Epithelial cell of esophagus (primary cell): Measurements from ENCODE around the gene CCDC43.
A peak's percentile ranks its signal among the peaks of the same experiment; 100 is the strongest.
"Not testable (repeated sequence)": the region's sequence is repeated elsewhere in the genome, so short reads cannot be mapped to it uniquely, and the experiment has no call there.

Experiments used
- DNase-seq: peaks from one replicate; pipeline ENCODE4 v3.0.0; 2010; ENCODE audit warnings: low read depth
- H3K4me3 ChIP-seq: 2 replicates; pipeline ENCODE4 v1.5.1; 2011; ENCODE audit warnings: mild to moderate bottlenecking, low read length, control low read depth
- TF ChIP-seq, protein P1 (sequence below): IDR thresholded peaks from 2 replicates; pipeline ENCODE4 v1.5.1; 2011; ENCODE audit warnings: low read depth, mild to moderate bottlenecking, low read length, control low read depth, inconsistent platforms; ENCODE audit not compliant: insufficient read depth; ENCODE audit errors: missing control alignments

CCDC43 gene

DNA sequence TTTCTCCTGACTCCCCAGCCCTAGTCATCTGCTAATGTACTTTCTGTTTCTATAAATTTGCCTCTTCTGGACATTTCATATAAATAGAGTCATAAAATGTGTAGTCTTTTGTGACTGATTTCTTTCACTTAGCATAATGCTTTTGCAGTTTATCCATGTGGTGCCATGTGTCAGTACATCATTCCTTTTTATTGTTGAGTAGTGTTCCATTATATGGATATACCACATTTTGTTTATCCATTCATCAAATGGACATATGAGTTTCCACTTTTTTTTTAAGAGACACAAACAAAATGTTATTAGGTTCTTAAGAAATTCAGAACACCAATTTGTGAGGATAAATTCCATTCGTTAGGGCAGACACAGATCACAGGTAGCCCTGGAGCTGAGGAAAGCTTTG is 29.9 kb upstream of the CCDC43 start:
- no peak overlapping the region for H3K4me3 ChIP-seq
- TF ChIP-seq, protein P1, sequence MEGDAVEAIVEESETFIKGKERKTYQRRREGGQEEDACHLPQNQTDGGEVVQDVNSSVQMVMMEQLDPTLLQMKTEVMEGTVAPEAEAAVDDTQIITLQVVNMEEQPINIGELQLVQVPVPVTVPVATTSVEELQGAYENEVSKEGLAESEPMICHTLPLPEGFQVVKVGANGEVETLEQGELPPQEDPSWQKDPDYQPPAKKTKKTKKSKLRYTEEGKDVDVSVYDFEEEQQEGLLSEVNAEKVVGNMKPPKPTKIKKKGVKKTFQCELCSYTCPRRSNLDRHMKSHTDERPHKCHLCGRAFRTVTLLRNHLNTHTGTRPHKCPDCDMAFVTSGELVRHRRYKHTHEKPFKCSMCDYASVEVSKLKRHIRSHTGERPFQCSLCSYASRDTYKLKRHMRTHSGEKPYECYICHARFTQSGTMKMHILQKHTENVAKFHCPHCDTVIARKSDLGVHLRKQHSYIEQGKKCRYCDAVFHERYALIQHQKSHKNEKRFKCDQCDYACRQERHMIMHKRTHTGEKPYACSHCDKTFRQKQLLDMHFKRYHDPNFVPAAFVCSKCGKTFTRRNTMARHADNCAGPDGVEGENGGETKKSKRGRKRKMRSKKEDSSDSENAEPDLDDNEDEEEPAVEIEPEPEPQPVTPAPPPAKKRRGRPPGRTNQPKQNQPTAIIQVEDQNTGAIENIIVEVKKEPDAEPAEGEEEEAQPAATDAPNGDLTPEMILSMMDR, result no peak
- no peak for DNase-seq

DNA sequence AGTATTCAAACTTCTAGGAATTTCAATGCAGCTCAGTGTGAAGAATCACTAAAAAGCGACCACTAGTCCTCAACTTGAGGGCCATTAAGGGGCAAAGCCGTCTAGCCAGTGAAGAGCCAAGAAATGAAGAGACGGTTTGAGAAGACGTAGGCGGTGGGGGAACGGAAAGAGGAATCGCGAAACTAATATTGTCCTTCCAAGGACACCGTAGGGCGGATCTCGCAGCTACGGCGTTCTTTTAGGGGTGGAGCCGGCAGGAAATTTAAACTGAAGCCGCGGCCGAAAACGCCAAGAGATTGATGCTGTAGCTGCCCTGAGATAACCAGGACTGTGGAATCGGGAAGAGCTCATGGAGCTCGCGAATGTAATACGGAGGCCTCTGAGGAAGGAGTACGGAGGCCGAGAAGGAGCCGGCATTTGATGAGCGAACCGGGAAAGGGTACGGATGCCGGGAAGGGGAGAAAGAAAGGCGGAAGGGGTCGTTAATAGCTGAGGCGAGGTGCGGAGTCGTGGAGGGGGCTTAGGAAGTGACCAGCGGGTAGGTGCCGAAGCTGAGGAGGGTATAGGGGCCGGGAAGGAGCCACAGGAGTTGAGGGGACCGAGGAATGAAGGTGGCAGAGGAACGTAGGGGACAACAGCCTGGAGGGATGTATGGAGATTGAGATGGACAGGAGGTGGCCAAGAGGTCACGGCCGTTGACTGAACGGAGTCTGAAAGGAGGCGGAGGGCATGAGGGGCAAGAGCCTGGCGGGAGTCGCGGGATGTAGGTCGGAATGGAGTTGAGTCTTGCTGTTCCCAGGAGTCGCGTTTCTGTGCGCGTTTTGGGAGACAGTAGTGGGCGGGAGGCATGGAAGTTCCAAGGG is 19.1 kb upstream of the CCDC43 start, which contains the start of gene DBF4B:
DBF4B (plus strand) TSS at position 265 of the 863 bp plus-strand sequence; CDS start at position 421, 156 bp downstream.
- peak; percentile 89 for DNase-seq
- TF ChIP-seq, protein P1, result no peak
- peak within 1 kb of the TSS; percentile 98 for H3K4me3 ChIP-seq

DNA sequence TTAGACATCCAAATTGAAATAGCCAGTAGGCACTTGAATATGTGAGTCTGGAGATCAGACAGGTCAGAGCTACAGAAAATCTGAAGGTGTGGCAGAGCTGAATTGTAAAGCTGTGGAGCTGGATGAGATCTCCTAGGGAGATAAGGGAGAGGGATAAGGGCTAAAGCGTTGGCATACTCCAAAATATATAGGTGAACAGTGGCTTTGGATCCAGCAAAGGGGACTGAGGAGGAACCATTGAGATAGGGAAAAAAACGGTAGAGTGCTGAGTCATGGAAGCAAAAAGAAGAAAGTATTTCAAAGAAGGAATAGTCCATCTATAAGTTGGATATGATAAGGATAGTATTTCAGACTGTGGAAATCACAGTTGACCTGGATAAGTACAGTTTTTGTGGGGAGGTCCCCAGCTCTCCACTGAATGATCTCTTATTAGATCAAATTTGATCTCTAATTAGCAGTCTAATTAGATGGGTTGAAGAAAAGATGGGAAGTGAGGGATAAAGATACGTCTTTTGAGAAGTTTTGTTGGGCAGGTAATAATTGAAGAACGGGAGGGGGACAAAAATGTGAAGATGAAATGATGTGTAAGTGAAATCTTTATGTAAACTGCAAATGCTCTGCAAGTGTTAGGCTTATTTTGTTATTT is 18.3 kb upstream of the CCDC43 start:
- H3K4me3 ChIP-seq, result peak overlapping the region; percentile 98
- TF ChIP-seq, protein P1, result no peak
- no peak for DNase-seq

DNA sequence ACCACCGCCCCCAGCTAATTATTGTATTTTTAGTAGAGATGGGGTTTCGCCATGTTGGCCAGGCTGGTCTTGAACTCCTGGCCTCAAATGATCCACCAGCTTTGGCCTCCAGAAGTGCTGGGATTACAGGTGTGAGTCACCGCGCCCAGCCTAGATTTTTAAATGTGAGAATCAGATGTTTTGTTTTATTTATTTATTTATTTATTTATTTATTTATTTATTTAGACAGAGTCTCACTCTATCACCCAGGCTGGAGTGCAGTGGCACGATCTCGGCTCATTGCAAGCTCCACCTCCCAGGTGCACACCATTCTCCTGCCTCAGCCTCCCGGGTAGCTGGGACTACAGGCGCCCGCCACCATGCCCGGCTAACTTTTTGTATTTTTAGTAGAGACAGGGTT is 10.7 kb upstream of the CCDC43 start:
- DNase-seq, H3K4me3 ChIP-seq: not testable (repeated sequence)

DNA sequence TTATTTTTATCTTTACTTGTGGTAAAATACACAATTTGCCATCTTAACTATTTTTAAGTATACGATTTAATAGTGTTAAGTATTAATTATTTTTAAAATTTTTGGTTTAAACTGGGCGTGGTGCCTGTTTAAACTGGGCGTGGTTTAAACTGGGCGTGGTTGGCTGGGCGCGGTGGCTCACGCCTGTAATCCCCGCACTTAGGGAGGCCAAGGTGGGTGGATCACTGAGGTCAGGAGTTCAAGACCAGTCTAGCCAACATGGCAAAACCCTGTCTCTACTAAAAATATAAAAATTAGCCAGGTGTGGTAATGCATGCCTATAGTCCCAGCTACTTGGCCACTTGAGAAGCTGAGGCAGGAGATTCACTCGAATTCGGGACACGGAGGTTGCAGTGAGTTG is 4.0 kb upstream of the CCDC43 start:
- TF ChIP-seq, protein P1, result no peak
- DNase-seq, result no peak
- no peak overlapping the region for H3K4me3 ChIP-seq

DNA sequence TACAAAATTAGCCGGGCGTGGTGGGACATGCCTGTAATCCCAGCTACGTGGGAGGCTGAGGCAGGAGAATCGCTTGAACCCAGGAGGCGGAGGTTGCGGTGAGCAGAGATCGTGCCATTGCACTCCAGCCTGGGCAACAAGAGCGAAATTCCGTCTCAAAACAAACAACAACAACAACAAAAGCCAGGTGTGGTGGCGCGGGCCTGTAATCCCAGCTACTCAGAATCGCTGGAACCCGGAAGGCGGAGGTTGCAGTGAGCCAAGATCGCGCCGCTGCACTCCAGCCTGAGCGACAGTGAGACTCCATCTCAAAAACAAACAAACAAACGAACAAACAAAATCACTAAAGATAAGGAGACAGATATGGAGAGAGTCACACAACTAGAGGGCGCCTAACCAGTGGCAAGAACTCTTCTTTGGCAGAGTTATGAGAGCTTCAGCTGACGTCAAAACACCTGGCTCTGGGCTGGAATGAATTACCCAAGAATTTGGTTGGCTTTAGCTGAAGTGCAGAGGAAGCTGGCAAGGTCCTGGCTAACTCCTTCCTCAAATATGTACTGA is 1.2 kb upstream of the CCDC43 start:
- peak; percentile 67 for DNase-seq
- H3K4me3 ChIP-seq, result peak overlapping the region; percentile 99
- TF ChIP-seq, protein P1, result peak; percentile 59
